Measurements from ENCODE around the gene CGNL1.

The CGNL1 gene

GRCh38 chr15:57446393-57446792, 70.1 kb downstream of the CGNL1 start:
- no peak for TF ChIP-seq REST (IDR thresholded peaks at IDR 0.05; ENCODE audit: insufficient replicate concordance, low read depth)
- TF ChIP-seq SPI1 (IDR thresholded peaks at IDR 0.05; ENCODE audit: borderline replicate concordance, low read depth): no peak
- TF ChIP-seq CTCF (IDR thresholded peaks at IDR 0.05; ENCODE audit: insufficient read depth, low read length): no peak
- TF ChIP-seq GABPA (IDR thresholded peaks at IDR 0.05; ENCODE audit: low read depth): no peak
- no peak for TF ChIP-seq POLR2AphosphoS5 (IDR thresholded peaks at IDR 0.05; ENCODE audit: low read depth)
- Histone ChIP-seq H3K27ac (replicated peaks) (no peak overlapping the region), H3K27me3 (ENCODE audit: insufficient read depth, poor library complexity, severe bottlenecking) (peaks cover 2% of the 10 kb centered on the region), H3K4me3 (replicated peaks; ENCODE audit: insufficient read depth, low read length) (no peak overlapping the region)
- DNase-seq (ENCODE audit: low read depth in 1 of 2, low spot score in 1 of 2): no peak

GRCh38 chr15:57451555-57451954, 75.2 kb downstream of the CGNL1 start:
- Histone ChIP-seq H3K4me3 (replicated peaks; ENCODE audit: insufficient read depth, low read length) (no peak overlapping the region), H3K27ac (replicated peaks) (no peak overlapping the region), H3K27me3 (ENCODE audit: insufficient read depth, poor library complexity, severe bottlenecking) (peaks cover 2% of the 10 kb centered on the region)
- no peak for DNase-seq (ENCODE audit: low read depth in 1 of 2, low spot score in 1 of 2)
- TF ChIP-seq POLR2AphosphoS5 (IDR thresholded peaks at IDR 0.05; ENCODE audit: low read depth) (no peak), GABPA (IDR thresholded peaks at IDR 0.05; ENCODE audit: low read depth) (no peak), SPI1 (IDR thresholded peaks at IDR 0.05; ENCODE audit: borderline replicate concordance, low read depth) (no peak), REST (IDR thresholded peaks at IDR 0.05; ENCODE audit: insufficient replicate concordance, low read depth) (no peak), CTCF (IDR thresholded peaks at IDR 0.05; ENCODE audit: insufficient read depth, low read length) (no peak)

DNA sequence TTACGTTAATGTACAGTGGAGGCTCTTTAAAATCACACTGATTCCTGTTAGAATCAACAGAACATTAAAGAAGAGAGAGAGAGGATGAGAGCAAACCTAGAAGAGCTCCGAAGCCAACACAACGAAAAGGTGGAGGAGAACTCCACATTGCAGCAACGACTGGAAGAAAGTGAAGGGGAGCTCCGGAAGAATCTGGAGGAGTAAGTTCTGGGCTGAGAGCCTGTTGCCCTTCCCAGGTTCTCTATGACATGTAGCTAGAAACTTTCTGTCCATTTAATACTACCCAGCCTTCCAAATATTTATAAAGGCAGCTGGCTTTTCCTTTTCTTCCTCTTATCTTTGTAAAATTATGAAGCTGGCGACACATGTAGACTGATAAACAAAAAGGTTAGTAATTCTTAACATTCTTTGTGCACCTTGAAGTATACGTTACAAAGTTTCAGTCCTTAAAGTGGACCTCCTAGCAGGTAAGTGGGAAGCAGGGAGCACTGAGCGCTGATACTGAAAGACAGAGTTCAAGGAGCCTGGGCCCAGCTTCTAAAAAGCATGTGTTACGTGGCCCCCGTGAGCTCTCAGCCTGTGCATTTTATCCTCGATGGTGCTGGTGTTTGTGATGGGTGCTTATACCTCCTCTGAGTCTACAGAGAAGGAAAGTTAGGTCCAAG, 75.9 kb downstream of the CGNL1 start:
- Histone ChIP-seq H3K4me3 (replicated peaks; ENCODE audit: insufficient read depth, low read length) (no peak overlapping the region), H3K27me3 (ENCODE audit: insufficient read depth, poor library complexity, severe bottlenecking) (peaks cover 2% of the 10 kb centered on the region), H3K27ac (replicated peaks) (no peak overlapping the region)
- no peak for TF ChIP-seq CTCF (IDR thresholded peaks at IDR 0.05; ENCODE audit: insufficient read depth, low read length)
- TF ChIP-seq GABPA (IDR thresholded peaks at IDR 0.05; ENCODE audit: low read depth): no peak
- no peak for DNase-seq (ENCODE audit: low read depth in 1 of 2, low spot score in 1 of 2)

DNA sequence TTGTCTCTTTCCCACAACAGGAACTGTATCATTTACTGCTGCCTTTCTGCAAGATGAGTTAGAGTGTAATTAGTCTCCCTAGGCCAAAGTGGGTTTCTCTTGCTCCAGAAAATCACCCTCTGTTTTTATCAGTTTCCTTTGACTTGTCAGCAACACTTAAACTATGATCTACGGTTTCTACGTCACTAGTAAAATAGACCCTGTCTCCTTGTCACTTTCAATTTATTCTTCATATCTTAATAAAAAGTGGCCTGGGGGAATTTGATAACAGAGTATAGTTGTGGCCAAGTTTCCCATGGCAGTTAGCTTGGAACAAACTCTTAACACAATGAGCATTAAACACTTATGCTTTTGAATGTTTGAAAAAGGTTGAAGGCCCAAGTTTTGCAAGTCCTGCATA, 79.6 kb downstream of the CGNL1 start:
- no peak for TF ChIP-seq POLR2AphosphoS5 (IDR thresholded peaks at IDR 0.05; ENCODE audit: low read depth)
- TF ChIP-seq CTCF (IDR thresholded peaks at IDR 0.05; ENCODE audit: insufficient read depth, low read length): no peak
- H3K27ac ChIP-seq (replicated peaks): no peak overlapping the region
- H3K27me3 ChIP-seq (ENCODE audit: insufficient read depth, poor library complexity, severe bottlenecking): no peaks in the 10 kb centered on the region
- no peak overlapping the region for H3K4me3 ChIP-seq (replicated peaks; ENCODE audit: insufficient read depth, low read length)
- DNase-seq (ENCODE audit: low read depth in 1 of 2, low spot score in 1 of 2): no peak

Measured in HL-60 (cell line).